ENCODE data around the gene STK39. TPM values are rescaled to one million over a fixed set of nuclear protein-coding genes. Genes with fewer than 3 reads are reported as not detected.

Gene STK39
- polyA plus RNA-seq, 1 donor from 2014 or later, result 9.5 TPM

GRCh38 chr2:168210895-168211570 lies 36.4 kb downstream of the STK39 start:
- H3K36me3 ChIP-seq (ENCODE audit: insufficient read depth, low read length), result no peaks in the 10 kb centered on the region
- no peaks in the 10 kb centered on the region for H3K9me2 ChIP-seq (ENCODE audit: insufficient read depth, low read length)
- no peak overlapping the region for H2AFZ ChIP-seq (ENCODE audit: low read depth, low read length)
- H3K4me3 ChIP-seq (ENCODE audit: low read length), result no peak overlapping the region
- no peaks in the 10 kb centered on the region for H3K9me3 ChIP-seq (ENCODE audit: low read length)
- no peaks in the 10 kb centered on the region for H3K79me2 ChIP-seq (replicated peaks; ENCODE audit: insufficient read depth, low read length)
- TF ChIP-seq CTCF (IDR thresholded peaks at IDR 0.05; ENCODE audit: poor library complexity, severe bottlenecking) (no peak), SMC3 (conservative IDR thresholded peaks at IDR 0.05; ENCODE audit: poor library complexity) (no peak), MXI1 (conservative IDR thresholded peaks at IDR 0.05; ENCODE audit: poor library complexity, severe bottlenecking) (no peak), POLR2AphosphoS5 (IDR thresholded peaks at IDR 0.05) (no peak), EP300 (conservative IDR thresholded peaks at IDR 0.05; ENCODE audit: poor library complexity, severe bottlenecking) (no peak), RAD21 (conservative IDR thresholded peaks at IDR 0.05) (no peak), EZH2 (IDR thresholded peaks at IDR 0.05; ENCODE audit: borderline replicate concordance, insufficient read depth, low read length, poor library complexity, severe bottlenecking) (no peak), TAF1 (IDR thresholded peaks at IDR 0.05; ENCODE audit: low read depth) (no peak), REST (IDR thresholded peaks at IDR 0.05; ENCODE audit: borderline replicate concordance) (no peak)
- H3K27ac ChIP-seq (ENCODE audit: low read length), result no peak overlapping the region
- H3K4me2 ChIP-seq (ENCODE audit: low read length), result no peak overlapping the region
- H3F3A ChIP-seq (ENCODE audit: insufficient read depth, low read length, poor library complexity, severe bottlenecking), result no peaks in the 10 kb centered on the region
- H3K9ac ChIP-seq (ENCODE audit: low read length), result no peak overlapping the region
- no peaks in the 10 kb centered on the region for H4K20me1 ChIP-seq (ENCODE audit: insufficient read depth)
- H3K27me3 ChIP-seq (ENCODE audit: insufficient read depth, low read depth, low read length), result no peaks in the 10 kb centered on the region

GRCh38 chr2:168210216-168210894 lies 37.0 kb downstream of the STK39 start:
- Histone ChIP-seq H3K79me2 (replicated peaks; ENCODE audit: insufficient read depth, low read length) (no peaks in the 10 kb centered on the region), H3K27ac (ENCODE audit: low read length) (no peak overlapping the region), H2AFZ (ENCODE audit: low read depth, low read length) (no peak overlapping the region), H3F3A (ENCODE audit: insufficient read depth, low read length, poor library complexity, severe bottlenecking) (no peaks in the 10 kb centered on the region), H3K9ac (ENCODE audit: low read length) (no peak overlapping the region), H3K9me3 (ENCODE audit: low read length) (no peaks in the 10 kb centered on the region), H3K36me3 (ENCODE audit: insufficient read depth, low read length) (no peaks in the 10 kb centered on the region), H3K9me2 (ENCODE audit: insufficient read depth, low read length) (no peaks in the 10 kb centered on the region), H4K20me1 (ENCODE audit: insufficient read depth) (no peaks in the 10 kb centered on the region), H3K4me2 (ENCODE audit: low read length) (no peak overlapping the region), H3K4me3 (ENCODE audit: low read length) (no peak overlapping the region), H3K27me3 (ENCODE audit: insufficient read depth, low read depth, low read length) (no peaks in the 10 kb centered on the region)
- TF ChIP-seq RAD21 (conservative IDR thresholded peaks at IDR 0.05) (no peak), TAF1 (IDR thresholded peaks at IDR 0.05; ENCODE audit: low read depth) (no peak), SMC3 (conservative IDR thresholded peaks at IDR 0.05; ENCODE audit: poor library complexity) (no peak), POLR2AphosphoS5 (IDR thresholded peaks at IDR 0.05) (no peak), CTCF (IDR thresholded peaks at IDR 0.05; ENCODE audit: poor library complexity, severe bottlenecking) (no peak), MXI1 (conservative IDR thresholded peaks at IDR 0.05; ENCODE audit: poor library complexity, severe bottlenecking) (no peak), EP300 (conservative IDR thresholded peaks at IDR 0.05; ENCODE audit: poor library complexity, severe bottlenecking) (no peak), EZH2 (IDR thresholded peaks at IDR 0.05; ENCODE audit: borderline replicate concordance, insufficient read depth, low read length, poor library complexity, severe bottlenecking) (no peak), REST (IDR thresholded peaks at IDR 0.05; ENCODE audit: borderline replicate concordance) (no peak)
